IPS-20b (cell line): ENCODE measurements around the gene SF3A2.

Experiments
- H3K27ac ChIP-seq: one replicate; pipeline ENCODE4 v1.5.1; 2013; ENCODE audit warnings: low read length
- H3K27me3 ChIP-seq: 2 replicates; pipeline ENCODE4 v1.6.1; 2013; ENCODE audit warnings: mild to moderate bottlenecking, low read length, inconsistent platforms; ENCODE audit not compliant: insufficient read depth
- H3K36me3 ChIP-seq: 2 replicates; pipeline ENCODE4 v1.6.1; 2013; ENCODE audit warnings: low read depth, mild to moderate bottlenecking, inconsistent platforms, low read length, moderate library complexity; ENCODE audit not compliant: insufficient read depth
- H3K4me1 ChIP-seq: 2 replicates; pipeline ENCODE4 v1.6.1; 2013; ENCODE audit warnings: mild to moderate bottlenecking, control low read depth, inconsistent platforms, low read length, moderate library complexity; ENCODE audit not compliant: insufficient read depth
- H3K4me3 ChIP-seq: 2 replicates; pipeline ENCODE4 v1.5.1; 2013; ENCODE audit warnings: mild to moderate bottlenecking, low read length, inconsistent platforms
- H3K9ac ChIP-seq: 2 replicates; pipeline ENCODE4 v1.6.1; 2013; ENCODE audit warnings: low read depth, mild to moderate bottlenecking, inconsistent platforms, low read length, moderate library complexity
- H3K9me3 ChIP-seq: 2 replicates; pipeline ENCODE4 v1.6.1; 2013; ENCODE audit warnings: mild to moderate bottlenecking, low read depth, low read length, inconsistent platforms; ENCODE audit not compliant: insufficient read depth

Gene SF3A2

DNA sequence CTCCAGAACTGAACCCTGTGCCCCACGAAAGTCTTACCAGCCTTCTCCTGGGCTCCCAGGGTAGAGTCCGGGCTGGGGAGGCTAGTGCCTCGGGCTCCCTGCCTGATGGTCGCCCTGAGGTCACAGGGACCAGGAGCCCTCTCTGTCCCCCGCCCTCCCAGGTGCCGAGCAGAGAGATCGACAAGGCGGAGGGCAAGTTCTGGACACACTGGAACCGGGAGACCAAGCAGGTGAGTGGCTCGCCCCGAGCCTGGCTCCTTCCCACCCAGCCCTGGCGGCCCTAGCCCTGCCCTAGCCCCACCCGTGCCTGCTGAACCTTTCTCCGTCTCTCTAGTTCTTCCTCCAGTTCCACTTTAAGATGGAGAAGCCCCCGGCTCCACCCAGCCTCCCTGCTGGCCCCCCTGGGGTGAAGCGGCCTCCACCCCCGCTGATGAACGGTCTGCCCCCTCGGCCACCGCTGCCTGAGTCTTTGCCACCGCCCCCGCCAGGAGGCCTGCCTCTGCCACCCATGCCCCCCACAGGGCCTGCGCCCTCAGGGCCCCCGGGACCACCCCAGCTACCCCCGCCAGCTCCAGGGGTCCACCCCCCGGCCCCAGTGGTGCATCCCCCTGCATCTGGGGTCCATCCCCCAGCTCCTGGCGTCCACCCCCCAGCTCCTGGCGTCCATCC lies 10.9 kb downstream of the SF3A2 start:
- Histone ChIP-seq H3K36me3 (peaks cover 50% of the 10 kb centered on the region), H3K9me3 (no peaks in the 10 kb centered on the region), H3K9ac (no peak overlapping the region), H3K27ac (no peak overlapping the region), H3K27me3 (peaks cover 29% of the 10 kb centered on the region; the same call in 1 of the 2 replicates), H3K4me1 (no peaks in the 10 kb centered on the region), H3K4me3 (no peak overlapping the region)

DNA sequence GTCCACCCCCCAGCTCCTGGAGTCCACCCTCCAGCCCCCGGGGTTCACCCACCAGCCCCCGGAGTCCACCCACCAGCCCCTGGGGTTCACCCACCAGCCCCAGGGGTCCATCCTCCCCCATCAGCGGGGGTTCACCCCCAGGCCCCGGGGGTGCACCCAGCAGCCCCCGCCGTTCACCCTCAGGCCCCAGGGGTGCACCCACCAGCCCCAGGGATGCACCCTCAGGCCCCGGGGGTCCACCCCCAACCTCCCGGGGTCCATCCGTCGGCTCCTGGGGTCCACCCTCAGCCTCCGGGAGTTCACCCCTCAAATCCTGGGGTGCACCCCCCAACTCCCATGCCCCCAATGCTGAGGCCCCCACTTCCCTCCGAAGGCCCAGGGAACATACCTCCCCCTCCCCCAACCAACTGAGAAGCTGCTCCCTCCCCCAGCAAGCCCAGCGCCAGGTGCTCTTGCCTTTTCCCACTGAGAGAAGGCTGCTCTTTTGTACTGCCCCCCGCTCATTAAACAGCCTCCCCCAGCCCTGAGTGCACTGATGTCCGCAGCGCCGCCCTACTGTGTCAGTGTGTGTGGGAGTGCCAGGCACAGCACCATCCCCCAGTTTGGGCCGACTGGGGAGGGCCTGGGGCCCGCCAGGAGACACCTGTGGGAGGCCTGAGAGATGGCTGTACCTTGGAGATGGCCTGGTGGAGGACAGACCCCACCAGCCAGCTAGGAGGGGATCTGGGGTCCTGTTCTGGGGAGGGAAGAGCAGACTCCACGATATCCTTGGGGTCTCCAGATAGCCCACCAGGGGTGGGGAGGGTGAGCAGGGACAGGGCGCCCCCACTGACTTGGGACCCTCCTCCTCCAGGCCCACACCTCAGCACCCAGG lies 11.7 kb downstream of the SF3A2 start:
- H3K36me3 ChIP-seq, result peaks cover 42% of the 10 kb centered on the region
- H3K4me3 ChIP-seq, result no peak overlapping the region
- no peaks in the 10 kb centered on the region for H3K9me3 ChIP-seq
- no peaks in the 10 kb centered on the region for H3K4me1 ChIP-seq
- no peak overlapping the region for H3K27ac ChIP-seq
- H3K9ac ChIP-seq, result no peak overlapping the region
- H3K27me3 ChIP-seq, result peaks cover 37% of the 10 kb centered on the region; the same call in 1 of the 2 replicates

DNA sequence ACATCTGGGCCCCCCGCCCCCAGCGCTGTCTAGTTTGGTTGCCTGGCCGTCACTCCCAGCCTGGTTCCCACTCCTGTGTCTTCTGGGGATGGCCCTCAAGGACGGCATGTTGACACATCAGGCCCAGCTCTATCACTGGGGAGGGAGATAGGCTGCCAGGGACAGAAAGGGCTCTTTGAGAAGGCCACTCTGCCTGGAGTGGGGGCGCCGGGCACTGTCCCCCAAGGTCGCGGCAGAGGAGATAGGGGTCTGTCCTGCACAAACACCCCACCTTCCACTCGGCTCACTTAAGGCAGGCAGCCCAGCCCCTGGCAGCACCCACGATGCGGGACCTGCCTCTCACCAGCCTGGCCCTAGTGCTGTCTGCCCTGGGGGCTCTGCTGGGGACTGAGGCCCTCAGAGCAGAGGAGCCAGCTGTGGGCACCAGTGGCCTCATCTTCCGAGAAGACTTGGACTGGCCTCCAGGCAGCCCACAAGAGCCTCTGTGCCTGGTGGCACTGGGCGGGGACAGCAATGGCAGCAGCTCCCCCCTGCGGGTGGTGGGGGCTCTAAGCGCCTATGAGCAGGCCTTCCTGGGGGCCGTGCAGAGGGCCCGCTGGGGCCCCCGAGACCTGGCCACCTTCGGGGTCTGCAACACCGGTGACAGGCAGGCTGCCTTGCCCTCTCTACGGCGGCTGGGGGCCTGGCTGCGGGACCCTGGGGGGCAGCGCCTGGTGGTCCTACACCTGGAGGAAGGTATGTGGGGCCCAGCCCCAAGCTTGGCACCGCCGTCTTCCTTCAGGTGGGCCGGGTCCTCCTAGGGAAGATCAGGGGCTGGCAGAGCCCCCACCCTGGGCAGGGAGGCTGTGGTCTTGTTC lies 12.6 kb downstream of the SF3A2 start, which contains the start of gene AMH:
TSS of gene AMH (plus strand) at position 314 of the 857 bp plus-strand sequence. CDS start at position 324, 10 bp downstream.
- peaks cover 46% of the 10 kb centered on the region for H3K27me3 ChIP-seq

DNA sequence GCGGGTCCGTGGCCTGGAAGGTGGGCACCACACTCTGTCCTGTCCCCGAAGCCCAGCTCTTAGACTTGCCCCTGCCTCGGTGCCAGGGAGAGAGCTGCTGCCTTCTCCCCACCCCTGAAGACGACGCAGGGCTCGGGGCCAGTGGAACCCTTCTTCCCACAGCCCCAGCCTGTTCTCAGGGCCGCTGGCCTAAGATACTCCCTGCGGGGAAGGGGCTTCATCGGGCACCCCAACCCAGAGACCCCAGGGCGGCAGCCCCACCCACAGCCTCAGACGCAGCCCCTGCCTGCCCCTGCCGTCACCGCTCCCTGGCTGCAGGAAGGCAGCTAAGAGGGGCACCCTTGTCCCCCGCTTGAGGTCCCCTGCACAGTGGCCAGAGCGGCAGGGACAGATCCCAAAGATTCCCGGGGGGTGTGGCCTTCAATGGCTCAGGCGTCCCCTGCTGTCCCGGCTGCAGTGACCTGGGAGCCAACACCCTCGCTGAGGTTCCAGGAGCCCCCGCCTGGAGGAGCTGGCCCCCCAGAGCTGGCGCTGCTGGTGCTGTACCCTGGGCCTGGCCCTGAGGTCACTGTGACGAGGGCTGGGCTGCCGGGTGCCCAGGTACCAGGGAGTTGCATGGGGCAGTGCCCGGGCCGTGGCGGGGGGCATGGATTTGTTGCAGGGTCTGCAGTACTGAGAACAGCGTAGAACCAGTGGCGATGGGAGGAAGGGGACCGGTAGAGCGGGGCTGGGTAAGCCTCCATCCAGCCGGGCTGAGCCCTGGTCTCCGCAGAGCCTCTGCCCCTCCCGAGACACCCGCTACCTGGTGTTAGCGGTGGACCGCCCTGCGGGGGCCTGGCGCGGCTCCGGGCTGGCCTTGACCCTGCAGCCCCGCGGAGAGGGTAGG lies 13.5 kb downstream of the SF3A2 start:
- H3K27me3 ChIP-seq, result peaks cover 53% of the 10 kb centered on the region
- no peaks in the 10 kb centered on the region for H3K9me3 ChIP-seq

More for the DNA sequence above, 12.6 kb downstream of the SF3A2 start, which contains the start of gene AMH:
- Histone ChIP-seq H3K4me1 (no peaks in the 10 kb centered on the region), H3K9me3 (no peaks in the 10 kb centered on the region), H3K4me3 (no peak within 1 kb of the TSS), H3K9ac (no peak within 1 kb of the TSS), H3K27ac (no peak within 1 kb of the TSS), H3K36me3 (peaks cover 34% of the 10 kb centered on the region)

DNA sequence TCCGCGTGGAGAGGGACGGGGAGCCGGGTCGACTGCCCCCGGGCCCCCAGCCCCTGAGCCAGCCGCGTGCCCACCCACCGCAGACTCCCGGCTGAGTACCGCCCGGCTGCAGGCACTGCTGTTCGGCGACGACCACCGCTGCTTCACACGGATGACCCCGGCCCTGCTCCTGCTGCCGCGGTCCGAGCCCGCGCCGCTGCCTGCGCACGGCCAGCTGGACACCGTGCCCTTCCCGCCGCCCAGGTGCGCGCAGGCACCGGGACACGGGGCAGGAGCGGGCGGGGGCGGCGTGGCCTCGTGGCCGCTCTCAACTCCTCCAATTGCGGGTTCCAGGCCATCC lies 14.1 kb downstream of the SF3A2 start:
- Histone ChIP-seq H3K36me3 (peaks cover 19% of the 10 kb centered on the region), H3K9ac (no peak overlapping the region), H3K9me3 (no peaks in the 10 kb centered on the region), H3K4me1 (no peaks in the 10 kb centered on the region), H3K27me3 (peaks cover 53% of the 10 kb centered on the region), H3K27ac (no peak overlapping the region), H3K4me3 (no peak overlapping the region)

More for the DNA sequence above, 13.5 kb downstream of the SF3A2 start:
- no peak overlapping the region for H3K27ac ChIP-seq
- no peaks in the 10 kb centered on the region for H3K4me1 ChIP-seq
- peaks cover 25% of the 10 kb centered on the region for H3K36me3 ChIP-seq
- no peak overlapping the region for H3K4me3 ChIP-seq
- no peak overlapping the region for H3K9ac ChIP-seq

DNA sequence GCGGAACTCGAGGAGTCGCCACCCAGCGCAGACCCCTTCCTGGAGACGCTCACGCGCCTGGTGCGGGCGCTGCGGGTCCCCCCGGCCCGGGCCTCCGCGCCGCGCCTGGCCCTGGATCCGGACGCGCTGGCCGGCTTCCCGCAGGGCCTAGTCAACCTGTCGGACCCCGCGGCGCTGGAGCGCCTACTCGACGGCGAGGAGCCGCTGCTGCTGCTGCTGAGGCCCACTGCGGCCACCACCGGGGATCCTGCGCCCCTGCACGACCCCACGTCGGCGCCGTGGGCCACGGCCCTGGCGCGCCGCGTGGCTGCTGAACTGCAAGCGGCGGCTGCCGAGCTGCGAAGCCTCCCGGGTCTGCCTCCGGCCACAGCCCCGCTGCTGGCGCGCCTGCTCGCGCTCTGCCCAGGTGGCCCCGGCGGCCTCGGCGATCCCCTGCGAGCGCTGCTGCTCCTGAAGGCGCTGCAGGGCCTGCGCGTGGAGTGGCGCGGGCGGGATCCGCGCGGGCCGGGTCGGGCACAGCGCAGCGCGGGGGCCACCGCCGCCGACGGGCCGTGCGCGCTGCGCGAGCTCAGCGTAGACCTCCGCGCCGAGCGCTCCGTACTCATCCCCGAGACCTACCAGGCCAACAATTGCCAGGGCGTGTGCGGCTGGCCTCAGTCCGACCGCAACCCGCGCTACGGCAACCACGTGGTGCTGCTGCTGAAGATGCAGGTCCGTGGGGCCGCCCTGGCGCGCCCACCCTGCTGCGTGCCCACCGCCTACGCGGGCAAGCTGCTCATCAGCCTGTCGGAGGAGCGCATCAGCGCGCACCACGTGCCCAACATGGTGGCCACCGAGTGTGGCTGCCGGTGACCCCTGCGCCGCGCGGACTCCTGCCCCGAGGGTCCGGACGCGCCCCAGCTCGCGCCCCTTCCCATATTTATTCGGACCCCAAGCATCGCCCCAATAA lies 14.8 kb downstream of the SF3A2 start:
- H3K9me3 ChIP-seq, result no peaks in the 10 kb centered on the region
- H3K4me3 ChIP-seq, result no peak overlapping the region
- H3K9ac ChIP-seq, result no peak overlapping the region
- H3K27ac ChIP-seq, result no peak overlapping the region
- peaks cover 12% of the 10 kb centered on the region for H3K36me3 ChIP-seq
- H3K27me3 ChIP-seq, result peaks cover 53% of the 10 kb centered on the region
- H3K4me1 ChIP-seq, result no peaks in the 10 kb centered on the region

DNA sequence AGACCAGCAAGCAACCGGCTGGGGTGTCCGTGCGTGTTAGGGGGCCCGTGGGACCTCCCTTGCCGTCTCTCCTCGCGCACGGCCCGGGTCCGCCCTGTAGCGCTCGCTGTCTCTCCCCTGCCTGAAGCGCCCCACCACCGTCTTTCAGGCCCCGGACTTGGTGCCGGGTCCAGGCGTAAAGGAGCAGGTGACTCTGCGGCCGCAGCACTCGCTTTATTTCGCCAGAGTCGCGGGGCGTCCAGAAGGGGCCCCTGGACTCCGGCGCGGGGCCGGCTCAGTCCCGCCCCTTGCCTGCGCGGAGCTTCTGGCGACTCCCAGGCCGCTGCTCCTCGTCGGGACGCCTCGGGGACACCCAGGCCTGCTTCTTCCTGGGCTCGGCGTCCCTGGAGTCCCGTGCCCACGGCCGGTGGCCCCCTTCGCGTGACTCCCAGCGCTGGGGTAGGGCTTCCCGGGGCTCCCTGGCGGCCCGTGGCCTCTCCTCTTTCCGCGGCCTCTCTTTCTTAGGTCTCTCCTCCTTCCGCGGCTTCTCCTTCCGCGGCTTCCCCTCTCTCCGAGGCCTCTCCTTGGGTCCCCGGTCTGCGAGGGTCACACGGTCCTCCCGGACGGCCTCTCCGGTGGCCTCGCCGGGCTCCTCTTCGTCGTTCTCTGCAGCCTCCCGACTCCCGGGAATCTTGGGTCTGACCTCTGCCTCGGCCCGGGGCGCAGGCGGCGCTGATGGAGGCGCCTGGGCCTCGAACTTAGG lies 15.6 kb downstream of the SF3A2 start:
- Histone ChIP-seq H3K27me3 (peaks cover 53% of the 10 kb centered on the region), H3K4me1 (no peaks in the 10 kb centered on the region), H3K4me3 (no peak overlapping the region), H3K27ac (no peak overlapping the region), H3K9ac (no peak overlapping the region), H3K9me3 (no peaks in the 10 kb centered on the region), H3K36me3 (peaks cover 4% of the 10 kb centered on the region)

DNA sequence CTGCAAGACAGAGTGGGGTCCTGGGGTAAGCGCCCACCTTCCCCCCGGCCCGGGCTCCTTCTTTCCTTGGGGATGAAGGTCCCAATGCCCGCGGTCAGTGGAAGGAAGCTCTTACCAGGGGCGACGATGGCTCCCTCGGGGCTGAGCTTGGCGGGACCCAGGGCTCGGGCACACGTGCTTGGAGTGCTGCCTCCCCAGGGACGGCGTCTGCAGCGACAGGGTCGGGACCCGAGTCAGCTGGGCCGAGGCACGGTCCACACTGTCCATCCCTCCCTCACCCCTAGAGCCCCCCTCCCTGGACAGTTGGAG lies 16.1 kb downstream of the SF3A2 start:
- no peaks in the 10 kb centered on the region for H3K9me3 ChIP-seq
- no peaks in the 10 kb centered on the region for H3K36me3 ChIP-seq
- no peak overlapping the region for H3K9ac ChIP-seq
- no peaks in the 10 kb centered on the region for H3K4me1 ChIP-seq
- H3K4me3 ChIP-seq, result peak overlapping the region; percentile 67; the same call in 1 of the 2 replicates
- peaks cover 53% of the 10 kb centered on the region for H3K27me3 ChIP-seq
- H3K27ac ChIP-seq, result no peak overlapping the region

DNA sequence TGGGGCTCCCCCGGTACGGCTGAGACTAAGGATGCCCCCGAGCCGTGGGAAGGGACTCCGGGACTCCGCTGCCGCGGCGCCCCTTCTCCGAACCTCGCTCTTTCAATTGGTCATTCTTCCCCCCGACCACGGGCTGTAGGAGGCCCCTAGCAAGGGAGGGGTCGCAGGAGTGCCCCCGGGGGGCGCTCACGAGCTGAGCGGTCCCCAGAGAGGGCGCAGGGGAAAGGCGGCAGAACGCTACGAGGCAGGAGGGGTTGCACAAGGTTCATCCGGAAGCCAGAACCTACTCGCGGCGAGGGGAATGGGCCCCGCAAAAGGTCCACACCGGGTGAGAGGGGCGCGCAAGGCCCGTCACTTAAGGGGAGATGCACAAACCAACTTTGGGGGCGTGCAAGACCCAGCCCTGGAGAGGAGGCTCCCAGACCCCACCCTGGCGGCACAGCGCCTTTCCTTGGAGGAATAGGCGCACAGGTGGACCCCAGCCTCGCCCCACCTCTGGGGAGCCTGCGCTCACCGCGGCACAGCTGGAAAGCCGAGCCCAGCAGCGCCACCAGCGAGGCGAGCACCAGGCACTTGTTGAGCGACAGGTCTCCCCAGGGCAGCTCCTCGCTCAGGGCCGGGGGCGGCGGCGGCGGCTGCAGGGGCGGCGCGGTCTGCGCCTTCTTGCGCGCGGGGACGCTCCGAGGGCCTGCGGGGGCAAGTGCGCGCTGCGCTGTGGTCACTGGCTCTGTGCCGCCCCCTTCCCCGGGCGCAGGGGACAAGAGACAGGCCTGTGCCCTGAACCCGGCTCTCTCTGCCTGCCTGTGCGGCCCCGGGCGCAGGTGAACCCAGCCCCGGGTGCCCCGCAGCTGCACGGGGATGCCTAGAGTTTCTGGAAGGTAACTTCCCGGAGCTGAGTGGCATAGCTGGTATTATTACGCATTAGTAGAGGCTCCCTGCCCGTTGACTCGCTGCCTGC lies 16.8 kb downstream of the SF3A2 start:
- H3K36me3 ChIP-seq, result no peaks in the 10 kb centered on the region
- no peaks in the 10 kb centered on the region for H3K4me1 ChIP-seq
- H3K4me3 ChIP-seq, result peak overlapping the region; percentile 67
- H3K27ac ChIP-seq, result no peak overlapping the region
- H3K9ac ChIP-seq, result no peak overlapping the region; the same call in 1 of the 2 replicates
- H3K27me3 ChIP-seq, result peaks cover 53% of the 10 kb centered on the region
- no peaks in the 10 kb centered on the region for H3K9me3 ChIP-seq
